ENCODE results near the gene ARVCF. TPM values are rescaled to one million over a fixed set of nuclear protein-coding genes. Genes with fewer than 3 reads are reported as not detected.

The ARVCF gene
- total RNA-seq, 1 donor from 2014 or later = 74.5 TPM

DNA sequence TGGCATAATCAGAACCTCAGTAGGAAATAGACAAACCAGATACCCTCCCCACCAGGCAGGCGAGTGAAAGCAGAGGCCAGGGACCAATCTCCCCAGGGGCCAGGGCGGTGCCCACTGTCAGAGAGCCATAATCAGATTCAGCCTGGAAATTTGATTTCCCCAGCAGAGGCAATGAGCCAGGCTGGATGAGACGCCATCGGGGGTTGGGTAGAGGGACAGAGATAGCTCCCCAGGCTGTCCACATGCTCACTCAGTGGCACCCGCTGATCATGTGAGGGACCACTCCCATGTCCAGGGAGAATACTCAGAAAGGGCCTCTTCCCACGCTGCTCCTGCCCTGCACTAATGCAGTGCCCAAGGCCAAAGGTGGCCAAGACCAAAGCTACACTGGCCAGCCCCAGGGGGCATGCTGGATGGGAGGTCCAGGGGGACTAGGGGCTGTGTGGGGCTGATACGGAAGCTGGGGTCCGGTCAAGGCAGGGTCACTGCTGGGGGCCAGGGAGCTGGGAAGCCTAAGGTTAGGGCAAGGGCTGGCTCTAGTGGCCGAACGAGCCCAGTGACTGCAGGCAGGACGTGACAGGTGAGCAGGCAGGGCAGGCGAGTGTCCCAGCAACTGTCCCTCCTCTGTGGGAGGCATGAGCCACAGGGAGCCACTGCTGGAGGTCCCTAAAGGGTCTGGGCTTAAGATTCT is 19.8 kb downstream of the ARVCF start:
- no peaks in the 10 kb centered on the region for H3K27me3 ChIP-seq (ENCODE audit: control insufficient read depth, insufficient read depth, low read length)
- TF ChIP-seq, protein P1, sequence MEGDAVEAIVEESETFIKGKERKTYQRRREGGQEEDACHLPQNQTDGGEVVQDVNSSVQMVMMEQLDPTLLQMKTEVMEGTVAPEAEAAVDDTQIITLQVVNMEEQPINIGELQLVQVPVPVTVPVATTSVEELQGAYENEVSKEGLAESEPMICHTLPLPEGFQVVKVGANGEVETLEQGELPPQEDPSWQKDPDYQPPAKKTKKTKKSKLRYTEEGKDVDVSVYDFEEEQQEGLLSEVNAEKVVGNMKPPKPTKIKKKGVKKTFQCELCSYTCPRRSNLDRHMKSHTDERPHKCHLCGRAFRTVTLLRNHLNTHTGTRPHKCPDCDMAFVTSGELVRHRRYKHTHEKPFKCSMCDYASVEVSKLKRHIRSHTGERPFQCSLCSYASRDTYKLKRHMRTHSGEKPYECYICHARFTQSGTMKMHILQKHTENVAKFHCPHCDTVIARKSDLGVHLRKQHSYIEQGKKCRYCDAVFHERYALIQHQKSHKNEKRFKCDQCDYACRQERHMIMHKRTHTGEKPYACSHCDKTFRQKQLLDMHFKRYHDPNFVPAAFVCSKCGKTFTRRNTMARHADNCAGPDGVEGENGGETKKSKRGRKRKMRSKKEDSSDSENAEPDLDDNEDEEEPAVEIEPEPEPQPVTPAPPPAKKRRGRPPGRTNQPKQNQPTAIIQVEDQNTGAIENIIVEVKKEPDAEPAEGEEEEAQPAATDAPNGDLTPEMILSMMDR (IDR thresholded peaks at IDR 0.05; ENCODE audit: insufficient read depth, low read length, poor library complexity, severe bottlenecking) = no peak
- no peak overlapping the region for H3K4me3 ChIP-seq (ENCODE audit: low read depth, low read length)
- H3K36me3 ChIP-seq (ENCODE audit: control insufficient read depth, insufficient read depth, low read length) = no peaks in the 10 kb centered on the region
- DNase-seq (ENCODE audit: low read depth) = no peak

DNA sequence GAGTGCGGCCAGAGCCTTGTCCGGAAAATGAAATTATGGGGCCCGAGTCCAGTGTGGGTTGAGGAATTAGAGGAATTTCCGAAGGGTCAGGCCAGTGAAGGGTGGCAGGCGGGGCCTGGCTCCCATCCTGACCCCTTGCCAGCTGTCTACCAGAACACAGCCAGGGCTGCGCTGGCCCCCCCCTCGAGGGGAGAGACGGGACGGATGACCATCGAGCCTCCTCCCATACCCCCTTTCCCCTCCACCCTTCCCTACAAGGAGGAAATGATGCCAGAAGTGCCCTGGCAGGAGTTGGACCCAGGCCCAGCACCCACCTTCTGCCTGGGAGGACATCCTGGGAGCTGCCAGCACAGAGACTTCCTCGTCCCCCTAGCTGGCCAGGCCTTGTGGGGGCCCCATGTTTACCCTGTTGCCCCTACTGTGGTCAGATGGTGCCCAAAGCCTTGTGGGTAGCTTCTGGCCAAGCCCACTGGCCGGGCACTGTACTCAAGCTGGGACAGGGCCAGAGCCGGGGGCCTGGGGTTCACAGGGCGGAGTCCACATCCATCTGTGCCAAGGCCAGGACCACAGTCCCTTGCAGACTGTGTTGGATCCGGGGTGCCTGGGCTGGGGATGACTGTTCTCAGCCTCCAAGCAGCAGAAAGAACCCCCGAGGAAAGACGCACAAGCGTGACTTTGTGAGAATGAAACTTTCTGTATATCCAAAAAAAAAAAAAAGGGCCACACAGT is 20.8 kb downstream of the ARVCF start:
- Histone ChIP-seq H3K27me3 (ENCODE audit: control insufficient read depth, insufficient read depth, low read length) (no peaks in the 10 kb centered on the region), H3K36me3 (ENCODE audit: control insufficient read depth, insufficient read depth, low read length) (no peaks in the 10 kb centered on the region), H3K4me3 (ENCODE audit: low read depth, low read length) (no peak overlapping the region)
- TF ChIP-seq, protein P1 (IDR thresholded peaks at IDR 0.05; ENCODE audit: insufficient read depth, low read length, poor library complexity, severe bottlenecking) = no peak
- no peak for DNase-seq (ENCODE audit: low read depth)

DNA sequence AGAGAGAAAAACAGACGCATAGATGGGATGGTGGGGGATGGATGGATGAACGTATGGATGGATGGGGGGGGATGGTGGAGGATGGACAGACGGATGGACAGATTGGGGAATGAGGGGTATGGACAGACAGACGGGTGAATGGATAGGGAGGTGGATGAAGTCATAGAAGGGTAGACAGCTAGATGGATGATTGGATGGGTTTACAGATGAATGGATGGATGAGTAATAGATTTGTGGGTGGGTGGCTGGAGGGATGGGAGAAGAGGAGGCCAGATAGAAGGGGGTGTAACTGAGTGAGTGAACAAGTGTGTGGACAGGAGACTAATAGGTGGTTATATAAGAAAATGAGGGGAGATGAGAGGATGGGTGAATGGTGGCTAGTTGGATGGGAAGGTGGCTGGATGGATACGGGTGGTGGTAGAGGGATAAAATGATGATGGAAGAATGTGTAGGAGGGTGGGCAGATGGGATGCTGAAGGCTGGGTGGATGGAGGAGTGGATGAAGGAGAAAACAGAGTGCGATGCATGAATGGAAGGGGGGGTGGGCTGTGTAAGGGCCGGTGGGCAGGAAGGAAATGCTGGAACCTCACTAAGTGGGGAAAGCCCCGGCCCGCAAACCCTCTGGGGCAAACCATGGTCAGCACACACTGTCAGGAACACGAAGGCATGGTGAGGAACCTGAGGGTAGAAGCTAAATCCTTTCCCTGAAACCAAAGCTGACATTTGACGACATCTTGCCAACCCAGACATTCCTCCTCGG is 21.6 kb downstream of the ARVCF start:
- Histone ChIP-seq H3K4me3 (ENCODE audit: low read depth, low read length) (no peak overlapping the region), H3K27me3 (ENCODE audit: control insufficient read depth, insufficient read depth, low read length) (no peaks in the 10 kb centered on the region), H3K36me3 (ENCODE audit: control insufficient read depth, insufficient read depth, low read length) (no peaks in the 10 kb centered on the region)
- DNase-seq (ENCODE audit: low read depth) = no peak
- TF ChIP-seq, protein P1 (IDR thresholded peaks at IDR 0.05; ENCODE audit: insufficient read depth, low read length, poor library complexity, severe bottlenecking) = no peak

DNA sequence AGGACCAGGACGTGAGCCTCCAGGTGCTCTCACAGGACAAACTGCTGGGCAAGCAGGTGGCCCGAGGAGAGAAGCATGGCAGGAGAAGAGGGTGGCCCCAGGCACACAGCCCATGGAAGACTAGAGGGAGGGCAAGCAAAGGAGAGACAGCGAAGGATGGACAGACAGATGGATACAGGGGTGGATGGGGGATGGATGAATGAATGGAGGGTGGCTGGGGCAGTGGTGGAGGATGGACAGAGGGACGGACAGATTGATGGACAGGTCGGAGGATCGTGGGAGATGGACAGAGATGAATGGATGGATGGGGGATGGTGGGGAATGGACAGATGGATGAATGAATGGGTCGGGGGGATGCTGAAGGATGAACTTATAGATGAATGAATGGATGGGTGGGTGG is 22.7 kb downstream of the ARVCF start:
- Histone ChIP-seq H3K27me3 (ENCODE audit: control insufficient read depth, insufficient read depth, low read length) (no peaks in the 10 kb centered on the region), H3K4me3 (ENCODE audit: low read depth, low read length) (no peak overlapping the region), H3K36me3 (ENCODE audit: control insufficient read depth, insufficient read depth, low read length) (no peaks in the 10 kb centered on the region)
- TF ChIP-seq, protein P1 (IDR thresholded peaks at IDR 0.05; ENCODE audit: insufficient read depth, low read length, poor library complexity, severe bottlenecking) = no peak
- no peak for DNase-seq (ENCODE audit: low read depth)

DNA sequence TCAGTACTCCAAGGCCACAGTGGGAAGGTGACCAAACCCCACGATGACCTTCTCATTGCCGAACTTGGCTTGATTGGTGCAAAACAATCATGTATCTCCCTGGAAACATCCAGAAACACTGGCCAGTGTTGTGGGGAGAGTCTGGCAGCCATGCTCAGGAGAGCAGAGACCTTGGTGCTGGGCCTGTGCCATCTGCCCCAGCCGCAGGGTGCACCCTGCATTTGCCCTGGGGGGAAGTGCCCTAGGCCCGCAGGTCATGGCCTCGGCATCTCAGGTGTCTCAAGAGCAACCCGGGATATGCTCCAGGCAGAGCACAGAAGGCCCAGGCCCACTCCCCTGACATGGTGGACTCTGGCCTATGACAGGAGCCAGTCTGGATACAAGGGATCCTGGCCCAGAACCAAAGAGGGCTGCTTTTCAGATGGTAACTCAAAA is 23.7 kb downstream of the ARVCF start:
- Histone ChIP-seq H3K27me3 (ENCODE audit: control insufficient read depth, insufficient read depth, low read length) (no peaks in the 10 kb centered on the region), H3K4me3 (ENCODE audit: low read depth, low read length) (no peak overlapping the region), H3K36me3 (ENCODE audit: control insufficient read depth, insufficient read depth, low read length) (no peaks in the 10 kb centered on the region)
- DNase-seq (ENCODE audit: low read depth) = no peak
- TF ChIP-seq, protein P1 (IDR thresholded peaks at IDR 0.05; ENCODE audit: insufficient read depth, low read length, poor library complexity, severe bottlenecking) = no peak

All from kidney epithelial cell (primary cell).